ENCODE measurements around the gene CDC42. TPM values are rescaled to one million over a fixed set of nuclear protein-coding genes. Genes with fewer than 3 reads are reported as not detected.
A peak's percentile ranks its signal among the peaks of the same experiment; 100 is the strongest.
"Not testable (repeated sequence)": the region's sequence is repeated elsewhere in the genome, so short reads cannot be mapped to it uniquely, and the experiment has no call there.

Gene CDC42
- total and polyA plus RNA-seq, 8 donors, result 277 to 381 (median 335) TPM

GRCh38 chr1:22080191-22080590, 27.7 kb downstream of the CDC42 start:
- Histone ChIP-seq H3K4me1 (peaks cover 14 to 84% of the 10 kb centered on the region in 2 donors), H3K9me3 (no peaks in the 10 kb centered on the region), H3K27me3 (no peaks in the 10 kb centered on the region), H3K36me3 (peaks cover 0 to 57% of the 10 kb centered on the region in 2 donors), H3K4me3 (no peak overlapping the region), H3K27ac (no peak overlapping the region)
- ATAC-seq (no peak), DNase-seq (no peak)
- TF ChIP-seq, protein P1, sequence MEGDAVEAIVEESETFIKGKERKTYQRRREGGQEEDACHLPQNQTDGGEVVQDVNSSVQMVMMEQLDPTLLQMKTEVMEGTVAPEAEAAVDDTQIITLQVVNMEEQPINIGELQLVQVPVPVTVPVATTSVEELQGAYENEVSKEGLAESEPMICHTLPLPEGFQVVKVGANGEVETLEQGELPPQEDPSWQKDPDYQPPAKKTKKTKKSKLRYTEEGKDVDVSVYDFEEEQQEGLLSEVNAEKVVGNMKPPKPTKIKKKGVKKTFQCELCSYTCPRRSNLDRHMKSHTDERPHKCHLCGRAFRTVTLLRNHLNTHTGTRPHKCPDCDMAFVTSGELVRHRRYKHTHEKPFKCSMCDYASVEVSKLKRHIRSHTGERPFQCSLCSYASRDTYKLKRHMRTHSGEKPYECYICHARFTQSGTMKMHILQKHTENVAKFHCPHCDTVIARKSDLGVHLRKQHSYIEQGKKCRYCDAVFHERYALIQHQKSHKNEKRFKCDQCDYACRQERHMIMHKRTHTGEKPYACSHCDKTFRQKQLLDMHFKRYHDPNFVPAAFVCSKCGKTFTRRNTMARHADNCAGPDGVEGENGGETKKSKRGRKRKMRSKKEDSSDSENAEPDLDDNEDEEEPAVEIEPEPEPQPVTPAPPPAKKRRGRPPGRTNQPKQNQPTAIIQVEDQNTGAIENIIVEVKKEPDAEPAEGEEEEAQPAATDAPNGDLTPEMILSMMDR (IDR thresholded peaks at IDR 0.05), result no peak
- intact Hi-C loops (cut with DNase I), result no loop called here

GRCh38 chr1:22088331-22088730, 35.8 kb downstream of the CDC42 start:
- intact Hi-C loops (cut with DNase I), result no loop called here
- H3K36me3 ChIP-seq, result peaks cover 0 to 61% of the 10 kb centered on the region in 2 donors
- no peaks in the 10 kb centered on the region for H3K27me3 ChIP-seq
- peak overlapping the region in 1 of 2 donors; percentile 58 for H3K27ac ChIP-seq
- no peak for ATAC-seq
- DNase-seq, result no peak
- H3K4me3 ChIP-seq, result no peak overlapping the region
- no peaks in the 10 kb centered on the region for H3K9me3 ChIP-seq
- H3K4me1 ChIP-seq, result peaks cover 20 to 84% of the 10 kb centered on the region in 2 donors
- TF ChIP-seq, protein P1 (IDR thresholded peaks at IDR 0.05), result no peak

DNA sequence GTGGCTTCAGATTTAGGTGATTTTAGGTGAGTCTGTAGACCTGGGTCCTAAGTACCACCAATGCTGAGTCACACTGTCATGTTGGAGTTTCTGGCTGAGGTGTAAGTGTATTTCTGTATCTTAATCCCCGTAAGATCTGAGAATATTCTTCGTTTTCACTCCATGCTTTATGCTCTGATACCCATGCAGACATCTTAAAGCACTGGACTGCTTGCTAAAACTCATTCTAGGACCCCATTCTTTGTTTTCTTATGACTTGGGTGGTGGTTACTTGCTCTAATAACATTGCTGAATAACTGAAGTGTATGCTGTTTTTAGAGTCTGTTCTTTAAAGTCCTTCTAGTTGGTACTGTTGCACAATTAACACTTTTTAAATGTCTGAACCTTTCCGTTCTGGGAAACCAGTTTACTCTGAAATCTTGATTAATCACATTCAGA, 36.6 kb downstream of the CDC42 start:
- Histone ChIP-seq H3K36me3 (peaks cover 0 to 59% of the 10 kb centered on the region in 2 donors), H3K27ac (peak overlapping the region in 1 of 2 donors; percentile 58), H3K4me1 (peaks cover 20 to 76% of the 10 kb centered on the region in 2 donors), H3K4me3 (no peak overlapping the region), H3K27me3 (no peaks in the 10 kb centered on the region), H3K9me3 (no peaks in the 10 kb centered on the region)
- TF ChIP-seq, protein P1 (IDR thresholded peaks at IDR 0.05), result no peak
- DNase-seq (no peak), ATAC-seq (peak; percentile 45)
- intact Hi-C loops (cut with DNase I), result no loop called here

GRCh38 chr1:22089787-22090186, 37.3 kb downstream of the CDC42 start:
- TF ChIP-seq, protein P1 (IDR thresholded peaks at IDR 0.05), result no peak
- Histone ChIP-seq H3K4me1 (peaks cover 20 to 71% of the 10 kb centered on the region in 2 donors), H3K27me3 (no peaks in the 10 kb centered on the region), H3K9me3 (no peaks in the 10 kb centered on the region), H3K36me3 (peaks cover 0 to 59% of the 10 kb centered on the region in 2 donors), H3K4me3 (no peak overlapping the region), H3K27ac (peak overlapping the region in 1 of 2 donors; percentile 58)
- ATAC-seq, result peak; percentile 56
- intact Hi-C loops (cut with DNase I), result no loop called here
- DNase-seq, result no peak

DNA sequence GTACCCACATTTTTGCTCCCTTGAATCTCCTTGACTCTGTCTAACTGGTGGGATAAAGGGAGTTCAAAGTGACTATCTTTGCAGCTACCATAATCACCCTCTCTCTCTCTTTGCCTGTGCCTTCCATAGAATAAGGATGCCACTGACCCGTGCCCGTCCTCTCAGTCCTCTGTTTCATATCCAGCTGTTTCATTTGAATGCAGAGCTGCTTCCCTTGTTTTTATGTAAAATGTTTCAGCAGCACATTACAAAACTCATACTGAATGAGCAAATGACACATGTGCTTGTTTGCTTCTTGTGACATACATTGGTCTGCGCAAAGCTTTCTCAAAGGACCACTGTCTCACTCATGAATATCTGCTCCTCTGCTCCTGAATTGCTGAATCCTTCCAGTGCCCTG, 38.4 kb downstream of the CDC42 start:
- Histone ChIP-seq H3K36me3 (peaks cover 0 to 56% of the 10 kb centered on the region in 2 donors), H3K27ac (no peak overlapping the region), H3K27me3 (no peaks in the 10 kb centered on the region), H3K4me1 (peaks cover 20 to 69% of the 10 kb centered on the region in 2 donors), H3K9me3 (no peaks in the 10 kb centered on the region), H3K4me3 (no peak overlapping the region)
- ATAC-seq, result no peak
- DNase-seq, result no peak
- TF ChIP-seq, protein P1 (IDR thresholded peaks at IDR 0.05), result no peak
- intact Hi-C loops (cut with DNase I), result no loop called here

DNA sequence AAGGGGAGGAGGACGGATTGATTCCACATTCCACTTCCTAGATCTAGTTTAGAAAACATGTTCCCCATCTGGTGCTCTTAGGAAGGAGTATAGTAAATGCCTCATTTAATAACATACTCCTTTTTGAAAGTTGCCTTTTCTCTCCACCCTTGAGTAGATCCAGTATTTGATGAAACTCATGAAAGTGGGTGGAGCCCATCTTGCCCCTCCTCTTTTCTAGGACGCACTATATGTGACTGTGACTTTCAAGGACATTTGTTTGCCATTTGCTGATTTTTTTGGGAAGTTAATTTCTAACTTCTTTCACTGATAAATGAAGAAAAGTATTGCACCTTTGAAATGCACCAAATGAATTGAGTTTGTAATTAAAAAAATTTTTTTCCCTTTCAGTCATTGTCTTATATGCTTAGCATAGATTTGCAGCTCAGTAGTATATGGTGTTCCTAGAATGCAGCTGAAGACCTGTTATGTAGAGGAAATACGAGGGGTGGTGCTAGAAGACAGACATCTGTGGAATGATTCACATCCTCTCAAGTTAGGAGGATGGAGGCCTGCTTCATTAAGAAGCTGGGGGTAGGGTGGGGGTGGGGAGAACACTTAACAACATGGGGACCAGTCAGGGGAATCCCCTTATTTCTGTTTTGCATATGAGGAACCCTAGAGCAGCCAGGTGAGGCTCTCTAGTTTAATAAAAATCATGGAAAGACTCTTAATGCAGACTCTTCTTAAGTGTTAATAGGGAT, 39.7 kb downstream of the CDC42 start:
- not testable (repeated sequence) for H3K27me3 ChIP-seq

More for the DNA sequence above, 39.7 kb downstream of the CDC42 start:
- intact Hi-C loops (cut with DNase I); DNase-seq; H3K27ac ChIP-seq; H3K9me3 ChIP-seq; H3K4me3 ChIP-seq: not testable (repeated sequence)
- Histone ChIP-seq H3K4me1 (peaks cover 20 to 57% of the 10 kb centered on the region in 2 donors), H3K36me3 (peaks cover 0 to 56% of the 10 kb centered on the region in 2 donors)
- ATAC-seq, result peak; percentile 33
